ENCODE measurements around the gene VAV1.

- TF ChIP-seq TAF1 (IDR thresholded peaks at IDR 0.05; ENCODE audit: low read depth) (no peak), CTCF (IDR thresholded peaks at IDR 0.05; ENCODE audit: poor library complexity, severe bottlenecking) (no peak), EZH2 (IDR thresholded peaks at IDR 0.05; ENCODE audit: borderline replicate concordance, insufficient read depth, low read length, poor library complexity, severe bottlenecking) (no peak), POLR2AphosphoS5 (IDR thresholded peaks at IDR 0.05) (no peak), RAD21 (conservative IDR thresholded peaks at IDR 0.05) (no peak), EP300 (conservative IDR thresholded peaks at IDR 0.05; ENCODE audit: poor library complexity, severe bottlenecking) (no peak), SMC3 (conservative IDR thresholded peaks at IDR 0.05; ENCODE audit: poor library complexity) (no peak), MXI1 (conservative IDR thresholded peaks at IDR 0.05; ENCODE audit: poor library complexity, severe bottlenecking) (no peak)
These were observed 42.8 kb upstream of the VAV1 start for GRCh38 chr19:6729573-6730152.
